Stimulated activated naive B cell treated with anti-CD40 and anti-IgM and Interleukin-4, amounts not matched to agents 10 μg/mL and 1 μg/mL and 100 μg/mL, for 72 hours (primary cell): Measurements from ENCODE around the gene GTF2A2.
A peak's percentile ranks its signal among the peaks of the same experiment; 100 is the strongest.
"Not testable (repeated sequence)": the region's sequence is repeated elsewhere in the genome, so short reads cannot be mapped to it uniquely, and the experiment has no call there.

ENCODE experiments used
- ATAC-seq, 2 donors: fragments of 150-1000 bp; cut with Tn5 transposase; replicated peaks; 2 replicates each; pipeline ENCODE4 v1.10.0; 2021; ENCODE audit warnings: moderate library complexity in 1 of 2
- DNase-seq: peaks from one replicate; pipeline ENCODE4 v3.0.0; 2021
- H3K27ac Mint-ChIP-seq: one replicate; pipeline ENCODE4 v1.8.0; 2022; ENCODE audit warnings: mild to moderate bottlenecking, mixed read lengths
- H3K27me3 Mint-ChIP-seq, 2 donors: one replicate each; pipeline ENCODE4 v1.8.0; 2022; ENCODE audit warnings: mixed read lengths in 2 of 2
- H3K36me3 Mint-ChIP-seq, 2 donors: one replicate each; pipeline ENCODE4 v1.8.0; 2022; ENCODE audit warnings: mixed read lengths in 2 of 2, mild to moderate bottlenecking in 1 of 2
- H3K4me1 Mint-ChIP-seq, 2 donors: one replicate each; pipeline ENCODE4 v1.8.0; 2022; ENCODE audit warnings: mixed read lengths in 2 of 2, mild to moderate bottlenecking in 1 of 2
- H3K4me3 Mint-ChIP-seq, 2 donors: one replicate each; pipeline ENCODE4 v1.8.0; 2022; ENCODE audit warnings: mild to moderate bottlenecking in 2 of 2, mixed read lengths in 2 of 2, moderate library complexity in 1 of 2
- H3K9me3 Mint-ChIP-seq, 2 donors: one replicate each; pipeline ENCODE4 v1.8.0; 2022; ENCODE audit warnings: mixed read lengths in 2 of 2, mild to moderate bottlenecking in 1 of 2

GTF2A2 gene

DNA sequence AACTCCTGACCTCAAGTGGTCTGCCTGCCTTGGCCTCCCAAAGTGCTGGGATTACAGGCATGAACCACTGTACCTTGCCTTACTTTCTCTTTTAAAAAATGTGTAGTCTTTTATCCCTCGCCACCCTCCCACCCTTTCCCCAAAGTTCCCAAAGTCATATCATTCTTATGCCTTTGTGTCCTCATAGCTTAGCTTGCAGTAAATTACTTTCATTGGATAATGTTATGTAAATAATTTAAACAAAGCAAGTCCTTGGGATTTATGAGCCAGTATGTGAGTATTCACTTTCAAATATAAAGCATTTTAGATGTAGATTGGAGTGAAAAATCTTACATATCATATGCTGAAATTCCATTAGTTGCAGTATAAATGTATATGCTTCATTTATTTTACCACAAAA, 11.0 kb downstream of the GTF2A2 start:
- Mint-ChIP-seq H3K4me1 (no peaks in the 10 kb centered on the region), H3K4me3 (no peak overlapping the region), H3K27me3 (no peaks in the 10 kb centered on the region), H3K36me3 (peaks cover 22 to 24% of the 10 kb centered on the region in 2 donors), H3K27ac (no peak overlapping the region), H3K9me3 (no peaks in the 10 kb centered on the region)
- ATAC-seq (no peak), DNase-seq (no peak)

DNA sequence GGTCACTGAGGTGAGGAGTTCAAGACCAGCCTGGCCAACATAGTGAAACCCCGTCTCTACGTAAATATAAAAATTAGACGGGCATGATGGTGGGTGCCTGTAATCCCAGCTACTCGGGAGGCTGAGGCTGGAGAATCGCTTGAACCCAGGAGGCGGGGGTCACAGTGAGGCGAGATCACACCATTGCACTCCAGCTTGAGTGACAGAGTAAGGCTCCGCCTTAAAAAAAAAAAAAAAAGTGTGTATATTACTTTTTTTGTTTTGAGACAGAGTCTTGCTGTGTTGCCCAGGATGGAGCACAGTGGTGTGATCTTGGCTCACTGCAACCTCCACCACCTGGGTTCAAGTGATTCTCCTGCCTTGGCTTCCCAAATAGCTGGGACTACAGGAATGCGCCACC, 11.5 kb downstream of the GTF2A2 start:
- not testable (repeated sequence) for ATAC-seq, H3K4me3 Mint-ChIP-seq
- H3K36me3 Mint-ChIP-seq = peaks cover 22 to 23% of the 10 kb centered on the region in 2 donors

DNA sequence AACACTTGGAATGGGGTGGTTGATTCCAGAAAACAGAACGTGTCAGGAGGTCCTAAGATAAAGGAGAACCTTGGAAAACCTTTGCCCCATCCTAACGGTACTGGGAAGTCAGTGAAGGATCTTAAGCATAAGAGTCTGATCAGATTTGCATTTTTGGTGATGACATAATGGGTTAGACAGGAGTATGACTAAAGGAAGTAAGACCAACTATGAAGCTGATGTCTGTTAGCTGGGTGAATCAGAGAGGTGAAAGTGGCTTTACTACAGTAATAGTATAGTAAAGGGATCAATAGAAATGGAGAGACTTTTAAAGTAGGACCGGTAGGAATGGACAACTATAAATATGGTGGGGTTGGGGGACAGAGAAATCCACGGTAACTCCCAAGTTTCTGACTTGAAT, 12.6 kb downstream of the GTF2A2 start:
- no peaks in the 10 kb centered on the region for H3K4me1 Mint-ChIP-seq
- H3K27me3 Mint-ChIP-seq = no peaks in the 10 kb centered on the region
- no peak overlapping the region for H3K27ac Mint-ChIP-seq
- DNase-seq (no peak), ATAC-seq (no peak)
- H3K9me3 Mint-ChIP-seq = no peaks in the 10 kb centered on the region
- H3K36me3 Mint-ChIP-seq = peaks cover 22 to 24% of the 10 kb centered on the region in 2 donors
- H3K4me3 Mint-ChIP-seq = no peak overlapping the region

More for the DNA sequence above, 11.5 kb downstream of the GTF2A2 start:
- not testable (repeated sequence) for H3K9me3 Mint-ChIP-seq, H3K27me3 Mint-ChIP-seq, H3K27ac Mint-ChIP-seq, DNase-seq, H3K4me1 Mint-ChIP-seq

DNA sequence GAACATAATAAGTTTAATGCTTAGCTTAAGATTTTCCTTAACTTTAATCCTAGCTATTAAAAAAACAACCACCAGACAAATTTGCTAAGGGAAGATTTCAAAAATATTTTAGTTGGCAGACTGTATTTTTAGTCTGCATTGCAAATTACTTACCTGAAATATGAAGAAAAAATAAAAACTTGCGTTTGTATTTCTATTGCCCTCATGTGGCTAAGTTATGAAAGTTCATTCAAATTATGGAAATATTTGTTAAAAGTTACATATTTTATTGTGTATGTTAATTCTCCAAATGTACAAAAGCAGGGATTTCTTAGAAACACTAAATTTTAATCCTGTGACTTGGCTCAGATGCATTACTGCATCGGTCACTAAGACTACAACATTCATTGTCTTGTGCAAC, 15.0 kb downstream of the GTF2A2 start:
- Mint-ChIP-seq H3K4me1 (no peaks in the 10 kb centered on the region), H3K4me3 (no peak overlapping the region), H3K36me3 (peaks cover 18 to 36% of the 10 kb centered on the region in 2 donors), H3K27me3 (no peaks in the 10 kb centered on the region), H3K9me3 (no peaks in the 10 kb centered on the region), H3K27ac (no peak overlapping the region)
- no peak for ATAC-seq
- DNase-seq = no peak

DNA sequence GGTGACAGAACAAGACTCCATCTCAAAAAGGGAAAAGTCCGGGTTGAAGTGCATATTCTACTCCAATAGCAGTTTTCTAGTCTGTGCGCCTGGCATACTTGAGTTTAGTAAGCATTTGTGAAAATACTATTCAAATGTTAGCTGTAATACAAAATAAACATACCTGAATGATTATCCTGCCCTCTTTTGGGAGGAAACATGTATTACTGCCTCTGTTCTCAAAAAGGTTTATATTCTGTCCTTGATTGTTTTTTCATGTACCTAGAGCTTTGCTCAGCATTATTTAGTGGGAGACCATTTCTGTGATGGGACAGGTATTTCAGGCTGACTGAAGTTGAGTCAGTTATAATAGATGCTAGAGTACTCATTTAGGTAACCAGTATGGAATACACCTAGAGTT, 19.8 kb downstream of the GTF2A2 start:
- not testable (repeated sequence) for H3K9me3 Mint-ChIP-seq, H3K4me3 Mint-ChIP-seq, ATAC-seq, H3K27ac Mint-ChIP-seq, DNase-seq, H3K4me1 Mint-ChIP-seq, H3K27me3 Mint-ChIP-seq
- peaks cover 15 to 43% of the 10 kb centered on the region in 2 donors for H3K36me3 Mint-ChIP-seq

DNA sequence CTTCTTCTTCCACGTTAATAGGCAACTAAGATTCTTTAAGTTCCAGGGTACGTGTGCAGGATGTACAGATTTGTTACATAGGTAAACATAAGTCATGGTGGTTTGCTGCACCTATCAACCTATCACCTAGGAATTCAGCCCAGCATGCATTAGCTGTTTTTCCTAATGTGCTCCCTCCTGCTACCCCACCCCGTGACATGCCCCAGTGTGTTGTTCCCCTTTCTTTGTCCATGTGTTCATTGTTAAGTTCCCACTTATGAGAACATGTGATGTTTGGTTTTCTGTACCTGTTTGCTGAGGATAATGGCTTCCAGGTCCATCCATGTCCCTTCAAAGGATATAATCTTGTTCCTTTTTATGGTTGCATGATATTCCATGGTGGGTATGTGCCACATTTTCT, 21.1 kb downstream of the GTF2A2 start:
- no peak for DNase-seq
- H3K4me3 Mint-ChIP-seq = no peak overlapping the region
- ATAC-seq = no peak
- H3K27ac Mint-ChIP-seq = no peak overlapping the region
- H3K9me3 Mint-ChIP-seq = no peaks in the 10 kb centered on the region
- no peaks in the 10 kb centered on the region for H3K4me1 Mint-ChIP-seq
- H3K36me3 Mint-ChIP-seq = peaks cover 15 to 43% of the 10 kb centered on the region in 2 donors
- H3K27me3 Mint-ChIP-seq = peaks cover 0 to 7% of the 10 kb centered on the region in 2 donors

GRCh38 chr15:59632714-59633113, 24.6 kb downstream of the GTF2A2 start:
- no peak overlapping the region for H3K4me3 Mint-ChIP-seq
- H3K36me3 Mint-ChIP-seq = peaks cover 10 to 24% of the 10 kb centered on the region in 2 donors
- peaks cover 0 to 7% of the 10 kb centered on the region in 2 donors for H3K27me3 Mint-ChIP-seq
- no peak overlapping the region for H3K27ac Mint-ChIP-seq
- H3K4me1 Mint-ChIP-seq = no peaks in the 10 kb centered on the region
- H3K9me3 Mint-ChIP-seq = no peaks in the 10 kb centered on the region
- DNase-seq = no peak
- ATAC-seq = no peak

- Mint-ChIP-seq H3K4me3 (no peak overlapping the region), H3K9me3 (no peaks in the 10 kb centered on the region), H3K4me1 (peaks cover 0 to 2% of the 10 kb centered on the region in 2 donors), H3K36me3 (no peaks in the 10 kb centered on the region), H3K27me3 (peaks cover 8 to 19% of the 10 kb centered on the region in 2 donors), H3K27ac (no peak overlapping the region)
- peak; percentile 96 to 100 for ATAC-seq
- peak; percentile 41 for DNase-seq
Observed at GRCh38 chr15:59622289-59622688, 35.0 kb downstream of the GTF2A2 start.

DNA sequence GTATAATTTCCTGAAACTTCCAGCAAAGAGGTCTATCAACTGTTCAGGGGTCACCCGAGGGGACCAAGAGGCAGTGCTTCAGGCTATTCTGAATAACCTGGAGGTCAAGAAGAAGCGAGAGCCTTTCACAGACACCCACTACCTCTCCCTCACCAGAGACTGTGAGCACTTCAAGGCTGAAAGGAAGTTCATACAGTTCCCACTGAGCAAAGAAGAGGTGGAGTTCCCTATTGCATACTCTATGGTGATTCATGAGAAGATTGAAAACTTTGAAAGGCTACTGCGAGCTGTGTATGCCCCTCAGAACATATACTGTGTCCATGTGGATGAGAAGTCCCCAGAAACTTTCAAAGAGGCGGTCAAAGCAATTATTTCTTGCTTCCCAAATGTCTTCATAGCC, 38.9 kb downstream of the GTF2A2 start:
- H3K27ac Mint-ChIP-seq = no peak overlapping the region
- ATAC-seq (no peak), DNase-seq (no peak)
- H3K36me3 Mint-ChIP-seq = peaks cover 1 to 7% of the 10 kb centered on the region in 2 donors
- H3K9me3 Mint-ChIP-seq = peaks cover 4 to 5% of the 10 kb centered on the region in 2 donors
- H3K4me3 Mint-ChIP-seq = no peak overlapping the region
- peaks cover 8 to 12% of the 10 kb centered on the region in 2 donors for H3K4me1 Mint-ChIP-seq
- peaks cover 11 to 17% of the 10 kb centered on the region in 2 donors for H3K27me3 Mint-ChIP-seq

- H3K27ac Mint-ChIP-seq = no peak overlapping the region
- H3K4me3 Mint-ChIP-seq = no peak overlapping the region
- peaks cover 8 to 17% of the 10 kb centered on the region in 2 donors for H3K4me1 Mint-ChIP-seq
Observed at GRCh38 chr15:59616379-59616778, 40.9 kb downstream of the GTF2A2 start.

DNA sequence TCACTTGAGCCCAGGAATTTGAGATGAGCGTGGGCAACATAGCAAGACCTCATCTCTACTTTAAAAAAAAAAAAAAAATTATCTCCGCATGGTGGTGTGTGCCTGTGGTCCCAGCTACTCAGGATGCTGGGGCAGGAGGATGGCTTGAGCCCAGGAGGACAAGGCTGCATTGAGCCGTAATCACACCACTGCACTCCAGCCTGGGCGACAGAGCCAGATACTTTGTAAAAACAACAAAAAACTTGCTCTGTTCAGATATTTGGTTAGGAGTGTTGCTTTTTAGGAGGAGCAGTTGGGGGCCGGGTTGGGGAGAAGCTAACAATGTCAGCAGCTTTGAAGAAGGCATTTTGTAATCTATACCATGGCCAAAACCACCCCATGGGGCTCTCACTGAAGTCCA, 41.7 kb downstream of the GTF2A2 start:
- Mint-ChIP-seq H3K27me3 (peaks cover 17 to 21% of the 10 kb centered on the region in 2 donors), H3K9me3 (peaks cover 7 to 8% of the 10 kb centered on the region in 2 donors), H3K4me1 (peaks cover 11 to 21% of the 10 kb centered on the region in 2 donors), H3K36me3 (peaks cover 3 to 11% of the 10 kb centered on the region in 2 donors), H3K27ac (no peak overlapping the region), H3K4me3 (no peak overlapping the region)
- no peak for ATAC-seq
- DNase-seq = no peak

More at GRCh38 chr15:59616379-59616778, 40.9 kb downstream of the GTF2A2 start:
- no peak for DNase-seq
- peaks cover 1 to 7% of the 10 kb centered on the region in 2 donors for H3K36me3 Mint-ChIP-seq
- ATAC-seq = no peak
- peaks cover 4 to 5% of the 10 kb centered on the region in 2 donors for H3K9me3 Mint-ChIP-seq
- H3K27me3 Mint-ChIP-seq = peaks cover 17% of the 10 kb centered on the region in 2 donors

DNA sequence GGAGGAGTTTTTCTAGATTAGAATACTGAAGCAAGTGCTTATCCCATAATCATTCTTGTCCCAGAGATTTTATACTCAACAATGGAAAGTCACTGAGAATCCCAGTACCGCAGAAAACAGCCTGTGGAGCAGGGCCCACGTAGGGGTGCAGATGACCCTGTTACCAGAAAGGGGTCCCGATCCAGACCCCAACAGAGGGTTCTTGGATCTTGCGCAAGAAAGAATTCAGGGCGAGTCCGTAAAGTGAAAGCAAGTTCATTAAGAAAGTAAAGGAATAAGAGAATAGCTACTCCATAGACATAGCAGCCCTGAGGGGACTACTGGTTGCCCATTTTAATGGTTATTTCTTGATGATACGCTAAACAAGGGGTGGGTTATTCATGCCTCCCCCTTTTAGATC, 43.2 kb downstream of the GTF2A2 start:
- Mint-ChIP-seq H3K9me3 (peaks cover 8 to 10% of the 10 kb centered on the region in 2 donors), H3K36me3 (peaks cover 3 to 11% of the 10 kb centered on the region in 2 donors), H3K27ac (no peak overlapping the region), H3K4me1 (peaks cover 11 to 21% of the 10 kb centered on the region in 2 donors), H3K4me3 (no peak overlapping the region), H3K27me3 (peaks cover 17 to 21% of the 10 kb centered on the region in 2 donors)
- DNase-seq (no peak), ATAC-seq (no peak)

DNA sequence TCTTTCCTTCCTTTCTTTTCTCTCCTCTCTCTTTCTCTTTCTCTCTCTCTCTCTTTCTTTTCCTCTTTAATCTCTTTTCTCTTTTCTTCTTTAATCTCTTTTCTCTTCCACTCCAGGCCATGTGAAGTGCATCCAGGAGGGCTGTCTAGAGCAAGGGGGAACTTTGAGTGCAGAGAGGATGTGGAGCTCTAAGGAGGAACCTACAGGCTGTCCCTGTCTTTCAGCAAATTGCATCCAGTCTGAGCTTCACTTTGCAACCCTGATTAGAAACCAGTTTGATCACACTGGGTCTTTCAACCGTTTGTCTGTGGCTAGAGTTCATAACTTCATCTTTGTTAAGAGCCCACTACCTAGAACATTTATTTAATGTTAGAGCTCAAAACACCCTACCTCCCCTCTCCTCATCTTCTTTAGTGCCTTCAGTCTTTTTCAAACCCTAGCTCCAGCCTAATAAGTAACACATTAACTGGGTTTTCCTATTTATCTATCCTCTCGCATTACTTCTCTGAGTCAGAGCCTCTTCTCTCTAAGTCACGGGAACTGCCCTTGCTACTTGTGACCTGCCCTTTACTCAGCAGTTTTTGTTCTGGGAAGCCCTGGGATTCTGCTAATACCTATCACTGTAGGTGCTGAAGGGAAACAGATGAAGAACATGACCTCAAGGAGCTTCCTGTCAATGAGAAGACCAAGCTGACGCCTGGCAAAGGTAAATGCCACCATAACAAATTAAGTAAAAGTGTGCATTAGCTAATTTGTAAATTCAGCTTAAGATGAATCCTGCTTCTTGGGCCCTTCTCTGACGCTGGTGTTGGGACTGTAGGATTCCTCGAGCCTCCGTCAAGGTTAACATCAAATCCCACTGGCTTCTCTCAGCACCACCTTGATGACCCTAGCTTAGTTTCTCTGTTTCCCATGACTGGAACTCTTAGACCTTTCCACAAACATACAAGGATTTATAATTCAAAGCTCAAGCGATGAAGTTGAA, 45.7 kb downstream of the GTF2A2 start, which contains the start of gene GCNT3:
Gene GCNT3, plus strand, starts transcription at position 508 of the 985 bp plus-strand sequence. CDS start 6,456 bp downstream, outside the sequence.
- Mint-ChIP-seq H3K27me3 (peaks cover 4 to 19% of the 10 kb centered on the region in 2 donors), H3K27ac (peak within 1 kb of the TSS; percentile 67), H3K4me3 (no peak within 1 kb of the TSS), H3K9me3 (peaks cover 8 to 10% of the 10 kb centered on the region in 2 donors), H3K36me3 (peaks cover 3 to 11% of the 10 kb centered on the region in 2 donors), H3K4me1 (peaks cover 11 to 21% of the 10 kb centered on the region in 2 donors)
- no peak for DNase-seq
- ATAC-seq = peak in 1 of 2 donors; percentile 54

DNA sequence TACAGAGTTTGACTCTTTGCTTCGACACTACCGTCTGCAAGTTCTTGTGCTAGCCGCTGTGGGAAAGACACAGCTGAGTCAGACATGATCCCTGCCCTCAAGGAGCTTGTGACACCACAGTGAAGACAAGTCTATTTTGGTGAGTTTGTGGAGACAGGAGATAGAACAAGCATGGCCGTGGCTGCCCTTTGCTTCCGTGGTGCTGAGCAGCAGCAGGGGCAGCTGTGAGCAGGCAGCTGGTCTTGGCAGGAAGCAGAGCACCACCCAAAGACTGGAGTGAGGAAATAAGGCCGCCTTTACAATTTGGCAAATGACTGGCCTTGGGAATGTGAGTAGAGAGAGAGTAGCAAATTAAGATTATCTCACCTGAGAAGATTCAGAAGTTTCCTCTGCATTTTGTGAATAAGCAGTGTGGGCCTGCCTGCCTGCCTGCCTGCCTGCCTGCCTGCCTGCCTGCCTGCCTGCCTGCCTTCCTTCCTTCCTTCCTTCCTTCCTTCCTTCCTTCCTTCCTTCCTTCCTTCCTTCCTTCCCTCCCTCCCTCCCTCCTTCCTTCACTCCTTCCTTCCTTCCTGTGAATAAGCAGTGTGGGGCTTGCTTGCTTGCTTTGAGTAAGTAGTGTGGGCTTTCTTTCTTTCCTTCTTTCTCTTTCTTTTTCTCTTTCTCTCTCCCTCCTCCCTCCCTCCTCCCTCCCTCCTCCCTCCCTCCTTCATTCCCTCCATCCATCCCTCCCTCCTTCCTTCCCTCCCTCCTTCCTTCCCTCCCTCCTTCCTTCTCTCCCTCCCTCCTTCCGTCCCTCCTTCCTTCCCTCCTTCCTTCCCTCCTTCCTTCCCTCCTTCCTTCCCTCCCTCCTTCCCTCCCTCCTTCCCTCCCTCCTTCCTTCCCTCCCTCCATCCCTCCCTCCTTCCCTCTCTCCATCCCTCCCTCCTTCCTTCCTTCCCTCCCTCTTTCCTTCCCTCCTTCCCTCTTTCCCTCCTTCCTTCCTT, 47.3 kb downstream of the GTF2A2 start:
- no peak for DNase-seq
- no peak overlapping the region for H3K27ac Mint-ChIP-seq

More for the DNA sequence above, 47.3 kb downstream of the GTF2A2 start:
- H3K4me3 Mint-ChIP-seq = no peak overlapping the region
- peaks cover 8 to 13% of the 10 kb centered on the region in 2 donors for H3K4me1 Mint-ChIP-seq
- H3K27me3 Mint-ChIP-seq = peaks cover 0 to 19% of the 10 kb centered on the region in 2 donors
- peaks cover 2 to 6% of the 10 kb centered on the region in 2 donors for H3K36me3 Mint-ChIP-seq
- H3K9me3 Mint-ChIP-seq = peaks cover 4 to 9% of the 10 kb centered on the region in 2 donors
- ATAC-seq = no peak
